Uterus (tissue), 4 donors: Measurements from ENCODE around the gene DHPS. TPM values are rescaled to one million over a fixed set of nuclear protein-coding genes. Genes with fewer than 3 reads are reported as not detected.

Experiments used
- DNase-seq, 2 donors: peaks; one replicate each; pipeline ENCODE4 v3.0.0-alpha.2; 2019 to 2020
- H3K27ac ChIP-seq, 2 donors: fragments of 200-600 bp; sonication (generic); 1 replicate in 1 of 2; 2 replicates in 1 of 2; pipeline ENCODE4 v1.5.1; 2016 to 2018
- H3K27me3 ChIP-seq, 2 donors: fragments of 200-600 bp; sonication (generic); one replicate each; pipeline ENCODE4 v1.5.1; 2018 to 2019; ENCODE audit warnings: control low read depth in 1 of 2
- H3K36me3 ChIP-seq, 2 donors: fragments of 200-600 bp; sonication (generic); one replicate each; pipeline ENCODE4 v1.5.1; 2019; ENCODE audit warnings: control low read depth in 1 of 2
- H3K4me1 ChIP-seq, 2 donors: fragments of 200-600 bp; sonication (generic); one replicate each; pipeline ENCODE4 v1.5.1; 2018 to 2019; ENCODE audit warnings: control low read depth in 1 of 2
- H3K4me3 ChIP-seq, 2 donors: fragments of 200-600 bp; sonication (generic); 1 replicate in 1 of 2; 2 replicates in 1 of 2; pipeline ENCODE4 v1.5.1; 2018 to 2019; ENCODE audit warnings: mild to moderate bottlenecking in 1 of 2
- H3K9me3 ChIP-seq, 2 donors: fragments of 200-600 bp; sonication (generic); one replicate each; pipeline ENCODE4 v1.5.1; 2019; ENCODE audit warnings: control low read depth in 1 of 2
- CTCF ChIP-seq, 4 experiments: fragments of 200-600 bp in 2 of 4; fragments of 450-650 bp in 2 of 4; sonication (generic) in 2 of 4; IDR thresholded peaks; one replicate each; pipeline ENCODE4 v1.5.1; 2016 to 2019; ENCODE audit warnings: antibody characterized with exemption in 4 of 4, mild to moderate bottlenecking in 2 of 4, moderate library complexity in 1 of 4
- POLR2A ChIP-seq, 2 donors: fragments of 450-650 bp; IDR thresholded peaks; one replicate each; pipeline ENCODE4 v1.6.1; 2016; ENCODE audit warnings: antibody characterized with exemption in 2 of 2, mild to moderate bottlenecking in 1 of 2, moderate library complexity in 1 of 2
- intact Hi-C: fragments of 100-400 bp; cut with DNase I; formaldehyde crosslinking; loops from one replicate; pipeline ENCODE4 v1.15.1; 2023; ENCODE audit warnings: low total_unique reads
- total RNA-seq, 4 donors: library from RNA; depleted of rRNA in 3 of 4; stranded (reverse); fragments of >200 nt in 3 of 4; gene quantifications; one replicate each; pipeline versions ENCODE4 v1.1.0 to v1.2.4, GENCODE V29; 2014 to 2023
- donor health status: DM: yes; HTN: yes; CAD: no.

DHPS gene
- total RNA-seq, 4 donors from 2014 or later: 70.9 to 125 (median 97.1) TPM

- DNase-seq: peak; percentile 97
- H3K9me3 ChIP-seq: no peaks in the 10 kb centered on the region
- intact Hi-C loops: no loop called here
- H3K27me3 ChIP-seq: no peaks in the 10 kb centered on the region
- H3K36me3 ChIP-seq: no peaks in the 10 kb centered on the region
- peak within 1 kb of the TSS; percentile 81 to 89 for H3K27ac ChIP-seq
- TF ChIP-seq CTCF (IDR thresholded peaks at IDR 0.05): peak in 1 of 4 experiments; percentile 27
- peak in 1 of 2 donors; percentile 48 for TF ChIP-seq POLR2A (IDR thresholded peaks at IDR 0.05)
- H3K4me3 ChIP-seq: peak within 1 kb of the TSS; percentile 78 to 79
- H3K4me1 ChIP-seq: peaks cover 0 to 7% of the 10 kb centered on the region in 2 donors
These were observed 15.0 kb upstream of the DHPS start, which contains the start of gene FBXW9 for GRCh38 chr19:12696366-12697335. TSS of gene FBXW9 (minus strand) at chr19:12696631. CDS start at chr19:12696581, 50 bp downstream.

- intact Hi-C loops: no loop called here
- peak overlapping the region in 1 of 2 donors; percentile 89 for H3K27ac ChIP-seq
These were observed 14.3 kb upstream of the DHPS start for GRCh38 chr19:12695997-12696365.

GRCh38 chr19:12695514-12695913 lies 13.8 kb upstream of the DHPS start:
- intact Hi-C loops: no loop called here
- Histone ChIP-seq H3K36me3 (no peaks in the 10 kb centered on the region), H3K27me3 (no peaks in the 10 kb centered on the region), H3K4me3 (peak overlapping the region in 1 of 2 donors; percentile 79), H3K9me3 (no peaks in the 10 kb centered on the region), H3K27ac (no peak overlapping the region), H3K4me1 (peaks cover 0 to 7% of the 10 kb centered on the region in 2 donors)
- no peak for DNase-seq
- no peak for TF ChIP-seq CTCF (IDR thresholded peaks at IDR 0.05)
- TF ChIP-seq POLR2A (IDR thresholded peaks at IDR 0.05): no peak

More at GRCh38 chr19:12695997-12696365, 14.3 kb upstream of the DHPS start:
- no peak for DNase-seq
- H3K27me3 ChIP-seq: no peaks in the 10 kb centered on the region
- H3K9me3 ChIP-seq: no peaks in the 10 kb centered on the region
- no peak for TF ChIP-seq POLR2A (IDR thresholded peaks at IDR 0.05)
- no peak for TF ChIP-seq CTCF (IDR thresholded peaks at IDR 0.05)
- peak overlapping the region; percentile 78 to 79 for H3K4me3 ChIP-seq
- H3K36me3 ChIP-seq: no peaks in the 10 kb centered on the region
- H3K4me1 ChIP-seq: peaks cover 0 to 7% of the 10 kb centered on the region in 2 donors

- Histone ChIP-seq H3K4me1 (peaks cover 0 to 7% of the 10 kb centered on the region in 2 donors), H3K27ac (no peak overlapping the region), H3K4me3 (no peak overlapping the region), H3K9me3 (no peaks in the 10 kb centered on the region), H3K36me3 (no peaks in the 10 kb centered on the region), H3K27me3 (no peaks in the 10 kb centered on the region)
- no peak for TF ChIP-seq POLR2A (IDR thresholded peaks at IDR 0.05)
- no peak for TF ChIP-seq CTCF (IDR thresholded peaks at IDR 0.05)
- DNase-seq: no peak
- intact Hi-C loops: no loop called here
These were observed 13.4 kb upstream of the DHPS start for GRCh38 chr19:12695096-12695495.

- no peak for TF ChIP-seq CTCF (IDR thresholded peaks at IDR 0.05)
- TF ChIP-seq POLR2A (IDR thresholded peaks at IDR 0.05): no peak
- H3K4me1 ChIP-seq: peaks cover 0 to 7% of the 10 kb centered on the region in 2 donors
- no peaks in the 10 kb centered on the region for H3K27me3 ChIP-seq
- H3K27ac ChIP-seq: no peak overlapping the region
- no peak for DNase-seq
- H3K36me3 ChIP-seq: no peaks in the 10 kb centered on the region
- intact Hi-C loops: no loop called here
- no peak overlapping the region for H3K4me3 ChIP-seq
- H3K9me3 ChIP-seq: no peaks in the 10 kb centered on the region
These were observed 13.0 kb upstream of the DHPS start for GRCh38 chr19:12694641-12695040.
